GM12878 (cell line): ENCODE data around the gene TMPRSS4. TPM values are rescaled to one million over a fixed set of nuclear protein-coding genes. Genes with fewer than 3 reads are reported as not detected.
A peak's percentile ranks its signal among the peaks of the same experiment; 100 is the strongest.

Experiments used
- ATAC-seq: fragments of 200-7000 bp; cut with Tn5 transposase; 3 replicates; pipeline ENCODE4 v1.9.1; 2020; ENCODE audit warnings: mild to moderate bottlenecking, moderate library complexity
- BruUV-seq: library from RNA; stranded (reverse); fragments of 400-500 nt; replicated peaks from 2 replicates; lab custom pipeline; 2021; lab: Mats Ljungman, UMichigan
- CTCF ChIA-PET: fragments of 300-600 bp; sonication (Branson Sonifier 250); formaldehyde crosslinking; extraction: SDS; loops from one replicate; lab custom pipeline; 2021; ENCODE audit warnings: inconsistent platforms; lab: Yijun Ruan, JAX
- POLR2A ChIA-PET: fragments of 350-600 bp; formaldehyde crosslinking; extraction: SDS; loops from one replicate; lab custom pipeline; 2021; ENCODE audit warnings: inconsistent platforms; lab: Charles Lee
- RAD21 ChIA-PET: fragments of 300-600 bp; sonication (Branson Sonifier 250); formaldehyde crosslinking; loops from one replicate; lab custom pipeline; 2023; ENCODE audit warnings: antibody characterized with exemption; ENCODE audit not compliant: unreplicated experiment; lab: Charles Lee
- SMC1A ChIA-PET: fragments of 300-600 bp; sonication (Branson Sonifier 250); formaldehyde crosslinking; loops from one replicate; lab custom pipeline; 2023; ENCODE audit not compliant: unreplicated experiment, uncharacterized antibody; lab: Charles Lee
- DNase-seq: peaks from one replicate; pipeline ENCODE4 v3.0.0-alpha.2; 2011; ENCODE audit warnings: low read depth, low spot score
- FAIRE-seq: peaks from 3 replicates; lab custom pipeline; 2011; peaks lifted over from hg19 to GRCh38; lab: Jason Lieb, UNC
- H2AFZ ChIP-seq: 2 replicates; pipeline ENCODE4 v1.6.0; 2011; ENCODE audit warnings: low read depth, low read length, control low read depth; ENCODE audit not compliant: control insufficient read depth
- H3K27ac ChIP-seq: 2 replicates; pipeline ENCODE4 v1.5.1; 2011; ENCODE audit warnings: control low read depth; ENCODE audit not compliant: control insufficient read depth, insufficient read depth
- H3K27me3 ChIP-seq, 2 experiments: replicated peaks in 1 of 2; 2 replicates each; pipeline versions ENCODE4 v1.6.0 to v1.6.1; 2011; ENCODE audit warnings: low read length in 1 of 2; ENCODE audit not compliant: control insufficient read depth in 2 of 2, insufficient read depth in 2 of 2
- H3K36me3 ChIP-seq, 2 experiments: 2 replicates each; pipeline ENCODE4 v1.5.1; 2011; ENCODE audit warnings: low read length in 1 of 2; ENCODE audit not compliant: control insufficient read depth in 2 of 2, insufficient read depth in 2 of 2
- H3K4me1 ChIP-seq: 2 replicates; pipeline ENCODE4 v1.6.1; 2011; ENCODE audit warnings: mild to moderate bottlenecking, low read length, moderate library complexity, mixed read lengths; ENCODE audit not compliant: control insufficient read depth, insufficient read depth
- H3K4me2 ChIP-seq: 2 replicates; pipeline ENCODE4 v1.6.0; 2011; ENCODE audit warnings: control low read depth; ENCODE audit not compliant: control insufficient read depth, insufficient read depth
- H3K4me3 ChIP-seq: fragments of 200-600 bp; sonication (generic); 2 replicates; pipeline ENCODE4 v1.5.1; 2016
- H3K79me2 ChIP-seq: 2 replicates; pipeline ENCODE4 v1.6.0; 2011; ENCODE audit warnings: low read length; ENCODE audit not compliant: control insufficient read depth, insufficient read depth
- H3K9ac ChIP-seq: 2 replicates; pipeline ENCODE4 v1.8.0; 2011; ENCODE audit warnings: low read length, control low read depth, mixed read lengths; ENCODE audit not compliant: control insufficient read depth, insufficient read depth
- H3K9me3 ChIP-seq: replicated peaks from 3 replicates; pipeline ENCODE4 v1.5.1; 2011; ENCODE audit warnings: mild to moderate bottlenecking, low read length; ENCODE audit not compliant: control insufficient read depth, insufficient read depth
- H4K20me1 ChIP-seq: 2 replicates; pipeline ENCODE4 v1.6.0; 2011; ENCODE audit not compliant: control insufficient read depth, insufficient read depth
- CBFB ChIP-seq: IDR thresholded peaks from 2 replicates; pipeline ENCODE4 v1.6.1; 2016; ENCODE audit warnings: antibody characterized with exemption, low read depth
- CTCF ChIP-seq, 3 experiments: IDR thresholded peaks in 2 of 3; conservative IDR thresholded peaks in 1 of 3; 2 replicates each; pipeline ENCODE4 v1.5.1; 2011; ENCODE audit warnings: low read depth in 3 of 3, low read length in 3 of 3, mild to moderate bottlenecking in 3 of 3, control low read depth in 2 of 3, moderate library complexity in 2 of 3, inconsistent platforms in 1 of 3, mixed read lengths in 1 of 3; ENCODE audit not compliant: control insufficient read depth in 2 of 3, insufficient read depth in 1 of 3; ENCODE audit errors: extremely low read depth in 1 of 3
- NR2F1 ChIP-seq: fragments of 450-650 bp; conservative IDR thresholded peaks from 2 replicates; pipeline ENCODE4 v1.6.1; 2017; ENCODE audit warnings: mild to moderate bottlenecking
- PKNOX1 ChIP-seq: fragments of 450-650 bp; IDR thresholded peaks from 2 replicates; pipeline ENCODE4 v1.6.1; 2016; ENCODE audit warnings: mild to moderate bottlenecking
- SMC3 ChIP-seq: IDR thresholded peaks from 2 replicates; pipeline ENCODE4 v1.6.1; 2011; ENCODE audit warnings: low read length, improper control_type of control experiment, borderline replicate concordance
- WGBS: methylation state at CpG from one replicate; pipeline ENCODE4 v1.1.6; 2016; ENCODE audit warnings: low lambda C conversion rate; ENCODE audit not compliant: insufficient replicate concordance, insufficient coverage; ENCODE audit errors: missing lambda C conversion rate; 5-methylcytosine and 5-hydroxymethylcytosine counted together
- in situ Hi-C: fragments of 300-500 bp; cut with MboI; formaldehyde crosslinking; loops from 9 replicates; pipeline ENCODE4 v1.14.3; 2018; ENCODE audit warnings: mixed read lengths
- intact Hi-C: fragments of 100-400 bp; cut with micrococcal nuclease; formaldehyde crosslinking; loops from one replicate; pipeline ENCODE4 v1.14.2; 2022; ENCODE audit not compliant: unreplicated experiment
- polyA plus RNA-seq, 11 experiments: library from polyadenylated mRNA; depleted of rRNA in 4 of 11; unstranded in 6 of 11; stranded (reverse) in 5 of 11; fragments of >200 nt; fragmentation: Nextera tagmentation in 4 of 11; fragmentation: Illumina TruSeq in 1 of 11; extraction: Ambion mirVana in 4 of 11; extraction: Trizol in 1 of 11; gene quantifications; 1 replicate in 1 of 11; 2 replicates in 10 of 11; pipeline versions ENCODE4 v1.2.1 to v1.2.3, GENCODE V29; 2011 to 2016; ENCODE audit warnings: inconsistent platforms in 2 of 11, missing spikeins in 2 of 11, low read depth in 1 of 11
- total RNA-seq, 4 experiments: library from RNA; depleted of rRNA in 3 of 4; stranded (reverse); fragments of >200 nt in 3 of 4; fragmentation: Illumina TruSeq in 1 of 4; extraction: Trizol in 1 of 4; gene quantifications; 2 replicates each; pipeline versions ENCODE4 v1.2.1 to v1.2.3, GENCODE V29; 2013 to 2021
- TF ChIP-seq, protein P1 (sequence below): IDR thresholded peaks from 2 replicates; pipeline ENCODE4 v1.6.1; 2012; ENCODE audit warnings: low read depth, low read length, improper control_type of control experiment

The TMPRSS4 gene
- total and polyA plus RNA-seq, 10 of the 15 experiments (the other 5 are each of a cell fraction or from before 2014, with no cell fraction given): 0.14 to 0.26 TPM; not detected in 8

- TF ChIP-seq CTCF (IDR thresholded peaks at IDR 0.05 in 2 of 3, conservative IDR thresholded peaks at IDR 0.05 in 1 of 3; ENCODE audit: control insufficient read depth in 2 of 3, extremely low read depth in 1 of 3, insufficient read depth in 1 of 3, low read depth in 3 of 3, low read length in 3 of 3) (peak; percentile 82 to 90 (median 86)), NR2F1 (peak; percentile 49; the same call in 1 of the 2 replicates), SMC3 (peak; percentile 81)
These were observed 68.7 kb downstream of the TMPRSS4 start (continued) for GRCh38 chr11:118145285-118146227.

GRCh38 chr11:118146554-118146953 is 69.7 kb downstream of the TMPRSS4 start:
- H3K4me3 ChIP-seq: no peak overlapping the region
- TF ChIP-seq PKNOX1 (no peak), CBFB (no peak)
- TF ChIP-seq, protein P1, sequence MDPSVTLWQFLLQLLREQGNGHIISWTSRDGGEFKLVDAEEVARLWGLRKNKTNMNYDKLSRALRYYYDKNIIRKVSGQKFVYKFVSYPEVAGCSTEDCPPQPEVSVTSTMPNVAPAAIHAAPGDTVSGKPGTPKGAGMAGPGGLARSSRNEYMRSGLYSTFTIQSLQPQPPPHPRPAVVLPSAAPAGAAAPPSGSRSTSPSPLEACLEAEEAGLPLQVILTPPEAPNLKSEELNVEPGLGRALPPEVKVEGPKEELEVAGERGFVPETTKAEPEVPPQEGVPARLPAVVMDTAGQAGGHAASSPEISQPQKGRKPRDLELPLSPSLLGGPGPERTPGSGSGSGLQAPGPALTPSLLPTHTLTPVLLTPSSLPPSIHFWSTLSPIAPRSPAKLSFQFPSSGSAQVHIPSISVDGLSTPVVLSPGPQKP: no peak
- H3K9ac ChIP-seq: no peak overlapping the region
- no peak overlapping the region for H3K4me2 ChIP-seq
- no peak overlapping the region for H3K27ac ChIP-seq
- no TSS peak for BruUV-seq
- no peak for DNase-seq
- no peaks in the 10 kb centered on the region for H3K9me3 ChIP-seq
- POLR2A ChIA-PET: no interaction called here
- no peaks in the 10 kb centered on the region for H3K36me3 ChIP-seq
- SMC1A ChIA-PET: interaction anchor here (0.5 to 7.6 kb wide), 5 partner anchors 9 to 445 kb away, joined by 3 to 49 read pairs (median 3); no protein-coding TSS in a partner anchor
- no peaks in the 10 kb centered on the region for H3K4me1 ChIP-seq
- peaks cover 5 to 14% of the 10 kb centered on the region in 2 experiments for H3K27me3 ChIP-seq
- H4K20me1 ChIP-seq: no peaks in the 10 kb centered on the region
- H2AFZ ChIP-seq: no peak overlapping the region
- H3K79me2 ChIP-seq: no peaks in the 10 kb centered on the region
- no peak for FAIRE-seq
- RAD21 ChIA-PET: interaction anchor here (1.1 to 7.7 kb wide), 2 partner anchors 12 to 24 kb away, joined by 4 to 52 read pairs; no protein-coding TSS in a partner anchor
- intact Hi-C loops: loop anchor here (5.0 kb wide), 3 partner anchors 206 to 421 kb away; partner anchors contain the start of gene IFT46
- CTCF ChIA-PET: interaction anchor here (0.7 to 7.7 kb wide), 8 partner anchors 24 to 535 kb away, joined by 3 to 85 read pairs (median 4); no protein-coding TSS in a partner anchor
- no peak for ATAC-seq
- WGBS: 83% methylated on average over 6 of the region's 6 CpGs
- in situ Hi-C loops: no loop called here
